Lung (tissue), 12 donors: ENCODE results near the gene BORCS6. TPM values are rescaled to one million over a fixed set of nuclear protein-coding genes. Genes with fewer than 3 reads are reported as not detected.

Experiments used
- ATAC-seq: fragments of 200-7000 bp; cut with Tn5 transposase; one replicate; pipeline ENCODE4 v1.9.1; 2020; ENCODE audit warnings: moderate number of reproducible peaks; ENCODE audit not compliant: insufficient read depth, low FRiP score
- DNase-seq, 3 donors: peaks; one replicate each; pipeline ENCODE4 v3.0.0-alpha.2; 2013 to 2017
- H3K27ac ChIP-seq, 2 donors: one replicate each; pipeline ENCODE4 v1.5.1; 2013; ENCODE audit warnings: mild to moderate bottlenecking in 2 of 2, moderate library complexity in 2 of 2, control low read depth in 1 of 2, inconsistent platforms in 1 of 2, low read depth in 1 of 2, low read length in 1 of 2
- H3K27me3 ChIP-seq, 3 donors: one replicate each; pipeline ENCODE4 v1.5.1; 2013; ENCODE audit warnings: low read length in 2 of 3; ENCODE audit not compliant: control insufficient read depth in 3 of 3, insufficient read depth in 3 of 3
- H3K36me3 ChIP-seq, 4 donors: one replicate each; pipeline ENCODE4 v1.5.1; 2013; ENCODE audit warnings: low read length in 4 of 4, mild to moderate bottlenecking in 1 of 4, moderate library complexity in 1 of 4; ENCODE audit not compliant: control insufficient read depth in 4 of 4, insufficient read depth in 4 of 4
- H3K4me1 ChIP-seq, 5 donors: one replicate each; pipeline ENCODE4 v1.5.1; 2013; ENCODE audit warnings: low read length in 5 of 5, mild to moderate bottlenecking in 2 of 5, moderate library complexity in 1 of 5; ENCODE audit not compliant: control insufficient read depth in 5 of 5, insufficient read depth in 5 of 5
- H3K4me3 ChIP-seq: one replicate; pipeline ENCODE4 v1.5.1; 2013; ENCODE audit warnings: mild to moderate bottlenecking, control low read depth, moderate library complexity
- H3K9ac ChIP-seq, 2 donors: one replicate each; pipeline ENCODE4 v1.5.1; 2013; ENCODE audit warnings: low read length in 2 of 2, control low read depth in 1 of 2; ENCODE audit not compliant: insufficient read depth in 1 of 2
- H3K9me3 ChIP-seq, 4 donors: one replicate each; pipeline ENCODE4 v1.5.1; 2013; ENCODE audit warnings: low read length in 3 of 4, mild to moderate bottlenecking in 1 of 4, moderate library complexity in 1 of 4; ENCODE audit not compliant: control insufficient read depth in 4 of 4, insufficient read depth in 3 of 4
- WGBS, 2 donors: extraction: QIAGEN DNeasy Blood & Tissue Kit; methylation state at CpG; one replicate each; pipeline ENCODE4 v1.1.7; 2013; 5-methylcytosine and 5-hydroxymethylcytosine counted together
- polyA plus RNA-seq, 2 donors: library from polyadenylated mRNA; stranded (reverse); fragments of 200-250 nt; gene quantifications; one replicate each; pipeline ENCODE4 v1.2.1, GENCODE V29; 2013
- total RNA-seq, 2 donors: library from RNA; depleted of rRNA in 1 of 2; stranded (reverse); fragments of >200 nt in 1 of 2; gene quantifications; one replicate each; pipeline ENCODE4 v1.2.1, GENCODE V29; 2014 to 2021
- TF ChIP-seq, protein P1 (sequence below): IDR thresholded peaks from 2 replicates; pipeline ENCODE4 v1.5.1; 2012; ENCODE audit warnings: mild to moderate bottlenecking; ENCODE audit errors: control extremely low read depth, extremely low read depth
- donor health status: control.
- donor health status: control.
- donor health status: Bipolar disorder and iron deficiency.
- donor health status: healthy.
- donor health status: DM: yes; HTN: yes; CAD: no.

Gene BORCS6
- total and polyA plus RNA-seq, 4 donors: 5.3 to 10.8 (median 8.0) TPM

DNA sequence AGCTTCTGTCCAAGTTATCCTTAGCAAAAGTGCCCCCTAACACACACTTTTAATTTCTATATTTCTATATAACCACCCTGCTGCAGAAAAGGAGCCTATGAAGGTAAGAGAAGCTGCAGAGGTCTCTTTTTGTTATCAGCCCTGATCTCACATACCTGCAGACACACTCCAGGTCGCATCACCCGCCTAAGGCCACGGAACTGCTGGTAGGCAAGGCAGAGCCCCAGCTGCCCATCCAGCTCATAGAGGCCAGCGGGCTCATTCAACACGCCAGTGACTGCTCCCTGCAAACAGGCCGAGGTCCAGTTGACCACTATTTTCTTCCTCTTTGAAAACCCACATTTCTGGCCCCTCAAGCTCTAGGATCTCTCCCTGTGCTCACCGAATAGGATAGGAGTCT, 45.7 kb upstream of the BORCS6 start:
- H3K4me3 ChIP-seq: no peak overlapping the region
- H3K36me3 ChIP-seq: peaks cover 28 to 70% (median 37%) of the 10 kb centered on the region in 4 donors
- ATAC-seq (no peak), DNase-seq (no peak)
- no peaks in the 10 kb centered on the region for H3K27me3 ChIP-seq
- WGBS, 2 donors: 95 to 99% methylated on average over 7 of the region's 7 CpGs
- H3K4me1 ChIP-seq: no peaks in the 10 kb centered on the region
- TF ChIP-seq, protein P1, sequence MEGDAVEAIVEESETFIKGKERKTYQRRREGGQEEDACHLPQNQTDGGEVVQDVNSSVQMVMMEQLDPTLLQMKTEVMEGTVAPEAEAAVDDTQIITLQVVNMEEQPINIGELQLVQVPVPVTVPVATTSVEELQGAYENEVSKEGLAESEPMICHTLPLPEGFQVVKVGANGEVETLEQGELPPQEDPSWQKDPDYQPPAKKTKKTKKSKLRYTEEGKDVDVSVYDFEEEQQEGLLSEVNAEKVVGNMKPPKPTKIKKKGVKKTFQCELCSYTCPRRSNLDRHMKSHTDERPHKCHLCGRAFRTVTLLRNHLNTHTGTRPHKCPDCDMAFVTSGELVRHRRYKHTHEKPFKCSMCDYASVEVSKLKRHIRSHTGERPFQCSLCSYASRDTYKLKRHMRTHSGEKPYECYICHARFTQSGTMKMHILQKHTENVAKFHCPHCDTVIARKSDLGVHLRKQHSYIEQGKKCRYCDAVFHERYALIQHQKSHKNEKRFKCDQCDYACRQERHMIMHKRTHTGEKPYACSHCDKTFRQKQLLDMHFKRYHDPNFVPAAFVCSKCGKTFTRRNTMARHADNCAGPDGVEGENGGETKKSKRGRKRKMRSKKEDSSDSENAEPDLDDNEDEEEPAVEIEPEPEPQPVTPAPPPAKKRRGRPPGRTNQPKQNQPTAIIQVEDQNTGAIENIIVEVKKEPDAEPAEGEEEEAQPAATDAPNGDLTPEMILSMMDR: no peak
- no peak overlapping the region for H3K27ac ChIP-seq
- no peaks in the 10 kb centered on the region for H3K9me3 ChIP-seq
- no peak overlapping the region for H3K9ac ChIP-seq

DNA sequence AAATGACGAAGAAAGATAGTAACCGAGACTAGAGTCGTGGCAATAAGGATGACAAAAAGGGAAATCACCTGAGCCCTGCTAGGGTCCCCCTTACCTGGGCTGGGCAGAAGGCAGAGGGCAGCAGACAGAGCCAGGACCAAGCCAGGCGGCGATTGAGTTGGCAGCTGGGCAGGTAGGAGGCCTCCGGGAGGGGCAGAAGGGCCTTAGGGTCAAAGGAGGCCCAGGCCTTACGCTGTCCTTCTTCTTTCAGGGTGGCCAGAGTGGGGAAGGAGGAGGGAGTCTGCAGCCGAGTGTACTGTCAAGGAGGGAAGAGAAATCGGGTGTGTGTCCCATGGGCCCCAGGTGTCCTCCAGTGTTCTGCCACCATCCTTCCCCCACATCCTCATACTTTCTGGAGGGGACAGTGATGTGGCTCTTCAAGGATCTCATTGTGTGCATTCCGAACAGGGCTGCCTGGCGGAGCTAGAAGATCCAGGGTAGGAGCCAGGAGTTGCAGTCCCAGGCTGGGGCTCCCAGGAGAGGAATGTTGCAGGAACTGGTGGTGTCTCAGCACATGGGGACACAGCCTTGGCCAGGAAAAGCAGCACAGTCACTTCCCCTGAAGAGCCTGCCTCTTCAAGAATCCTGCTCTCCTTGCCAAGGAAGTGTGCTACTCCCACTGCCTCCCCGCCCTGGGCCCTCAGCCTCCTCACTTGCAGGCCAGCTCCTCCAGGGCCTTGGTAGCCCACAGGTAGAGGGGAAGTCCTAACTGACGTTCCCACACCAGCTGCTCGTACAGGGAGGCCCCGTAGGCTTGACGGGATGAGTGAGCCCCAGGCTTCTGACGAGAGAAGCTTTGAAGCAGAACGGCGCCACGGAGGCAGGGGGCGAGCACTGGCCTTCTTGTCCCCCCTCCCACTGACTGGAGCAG, 44.6 kb upstream of the BORCS6 start:
- Histone ChIP-seq H3K9me3 (no peaks in the 10 kb centered on the region), H3K4me3 (no peak overlapping the region), H3K36me3 (peaks cover 32 to 76% (median 43%) of the 10 kb centered on the region in 4 donors), H3K9ac (no peak overlapping the region), H3K27ac (no peak overlapping the region), H3K27me3 (no peaks in the 10 kb centered on the region), H3K4me1 (no peaks in the 10 kb centered on the region)
- WGBS, 2 donors: 96% methylated on average over 19 to 21 of the region's 21 CpGs
- ATAC-seq (no peak), DNase-seq (no peak)
- TF ChIP-seq, protein P1: no peak

DNA sequence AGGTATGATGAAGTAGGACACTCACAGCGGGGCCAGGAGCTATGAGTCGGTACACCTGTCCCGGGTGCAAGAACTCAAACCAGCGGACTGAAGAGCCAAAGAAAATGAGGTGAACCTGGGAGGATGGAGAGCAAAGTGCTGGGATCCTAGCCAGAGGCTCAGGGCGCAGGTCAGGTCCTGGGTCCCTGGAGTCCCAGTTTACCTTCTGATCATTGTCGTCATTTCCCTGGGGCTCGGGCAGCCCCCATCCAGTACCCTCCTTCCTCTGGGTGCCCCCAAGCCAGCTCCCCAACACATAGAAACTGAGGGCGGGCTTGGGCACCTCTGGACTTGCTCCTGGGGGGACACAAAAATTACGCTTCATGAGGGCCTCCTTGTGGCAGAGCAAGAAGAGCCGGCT, 41.7 kb upstream of the BORCS6 start:
- Histone ChIP-seq H3K4me1 (peaks cover 0 to 9% (median 2%) of the 10 kb centered on the region in 5 donors), H3K27ac (no peak overlapping the region), H3K4me3 (no peak overlapping the region), H3K27me3 (no peaks in the 10 kb centered on the region), H3K36me3 (peaks cover 37 to 82% (median 46%) of the 10 kb centered on the region in 4 donors), H3K9me3 (no peaks in the 10 kb centered on the region), H3K9ac (no peak overlapping the region)
- ATAC-seq: no peak
- DNase-seq: no peak
- TF ChIP-seq, protein P1: no peak
- WGBS, 2 donors: 97 to 98% methylated on average over 10 of the region's 10 CpGs
